SK-N-SH treated with all-trans-retinoic acid at 6 μM for 48 hours (cell line): ENCODE measurements around the gene CHPF.

ENCODE experiments used
- ATAC-seq: fragments of 200-7000 bp; cut with Tn5 transposase; 3 replicates; pipeline ENCODE4 v1.9.1; 2020; ENCODE audit warnings: mild to moderate bottlenecking, moderate library complexity
- CSDC2 ChIP-seq: fragments of 250-450 bp; sonication (Bioruptor Pico); IDR thresholded peaks from 2 replicates; pipeline ENCODE4 v1.5.0; 2020; ENCODE audit warnings: mild to moderate bottlenecking, moderate library complexity
- ESRRG ChIP-seq: fragments of 250-450 bp; sonication (Bioruptor Pico); IDR thresholded peaks from 2 replicates; pipeline ENCODE4 v1.6.1; 2021; ENCODE audit warnings: mild to moderate bottlenecking
- ISL1 ChIP-seq: fragments of 250-450 bp; sonication (Bioruptor Pico); IDR thresholded peaks from 2 replicates; pipeline ENCODE4 v2.1.2; 2022; ENCODE audit warnings: mild to moderate bottlenecking, moderate library complexity
- OSR1 ChIP-seq: fragments of 250-450 bp; sonication (Bioruptor Pico); IDR thresholded peaks from 2 replicates; pipeline ENCODE4 v1.8.0; 2022; ENCODE audit warnings: moderate library complexity, mild to moderate bottlenecking, inconsistent platforms
- PPARA ChIP-seq: fragments of 250-450 bp; sonication (Bioruptor Pico); IDR thresholded peaks from 2 replicates; pipeline ENCODE4 v1.5.0; 2020; ENCODE audit warnings: mild to moderate bottlenecking, borderline replicate concordance
- RARB ChIP-seq: fragments of 250-450 bp; sonication (Bioruptor Pico); IDR thresholded peaks from 2 replicates; pipeline ENCODE4 v1.8.0; 2021; ENCODE audit warnings: mild to moderate bottlenecking, moderate library complexity
- SNAI2 ChIP-seq: fragments of 250-450 bp; sonication (Bioruptor Pico); IDR thresholded peaks from 2 replicates; pipeline ENCODE4 v1.5.0; 2020; ENCODE audit warnings: mild to moderate bottlenecking, moderate library complexity
- TCF4 ChIP-seq: fragments of 250-450 bp; sonication (Bioruptor Pico); IDR thresholded peaks from 2 replicates; pipeline ENCODE4 v1.8.0; 2021; ENCODE audit warnings: mild to moderate bottlenecking, moderate library complexity, borderline replicate concordance
- TOX ChIP-seq: fragments of 250-450 bp; sonication (Bioruptor Pico); IDR thresholded peaks from 2 replicates; pipeline ENCODE4 v1.8.0; 2021; ENCODE audit warnings: mild to moderate bottlenecking, moderate library complexity, borderline replicate concordance
- ZC3H10 ChIP-seq: fragments of 250-450 bp; sonication (Bioruptor Pico); IDR thresholded peaks from 2 replicates; pipeline ENCODE4 v1.5.1; 2021; ENCODE audit warnings: mild to moderate bottlenecking, moderate library complexity
- ZFP3 ChIP-seq: fragments of 250-450 bp; sonication (Bioruptor Pico); IDR thresholded peaks from 2 replicates; pipeline ENCODE4 v1.5.0; 2020; ENCODE audit warnings: mild to moderate bottlenecking, moderate library complexity
- ZFP30 ChIP-seq: fragments of 450-650 bp; formaldehyde crosslinking; IDR thresholded peaks from 2 replicates; pipeline ENCODE4 v1.5.0; 2022; ENCODE audit warnings: mild to moderate bottlenecking, moderate library complexity
- ZNF70 ChIP-seq: fragments of 450-650 bp; formaldehyde crosslinking; IDR thresholded peaks from 2 replicates; pipeline ENCODE4 v1.5.0; 2020; ENCODE audit warnings: mild to moderate bottlenecking, moderate library complexity
- ZNF8 ChIP-seq: fragments of 450-650 bp; formaldehyde crosslinking; IDR thresholded peaks from 2 replicates; pipeline ENCODE4 v1.5.0; 2020; ENCODE audit warnings: mild to moderate bottlenecking, moderate library complexity
- TF ChIP-seq, protein P1 (sequence below): fragments of 250-450 bp; sonication (Bioruptor Pico); IDR thresholded peaks from 2 replicates; pipeline ENCODE4 v1.5.1; 2020; ENCODE audit warnings: low read depth, mild to moderate bottlenecking, moderate library complexity
- TF ChIP-seq, protein P2 (sequence below): fragments of 250-450 bp; sonication (Bioruptor Pico); IDR thresholded peaks from 2 replicates; pipeline ENCODE4 v1.5.1; 2021; ENCODE audit warnings: mild to moderate bottlenecking, moderate library complexity
- TF ChIP-seq, protein P3 (sequence below): fragments of 250-450 bp; sonication (Bioruptor Pico); IDR thresholded peaks from 2 replicates; pipeline ENCODE4 v1.5.0; 2020; ENCODE audit warnings: mild to moderate bottlenecking, moderate library complexity
- TF ChIP-seq, protein P4 (sequence below): fragments of 250-450 bp; sonication (Bioruptor Pico); IDR thresholded peaks from 2 replicates; pipeline ENCODE4 v1.8.0; 2020; ENCODE audit warnings: mild to moderate bottlenecking, moderate library complexity, borderline replicate concordance
- TF ChIP-seq, protein P5 (sequence below): fragments of 250-450 bp; sonication (Bioruptor Pico); IDR thresholded peaks from 2 replicates; pipeline ENCODE4 v1.8.0; 2021; ENCODE audit warnings: low read depth, mild to moderate bottlenecking, moderate library complexity, borderline replicate concordance

Gene CHPF

DNA sequence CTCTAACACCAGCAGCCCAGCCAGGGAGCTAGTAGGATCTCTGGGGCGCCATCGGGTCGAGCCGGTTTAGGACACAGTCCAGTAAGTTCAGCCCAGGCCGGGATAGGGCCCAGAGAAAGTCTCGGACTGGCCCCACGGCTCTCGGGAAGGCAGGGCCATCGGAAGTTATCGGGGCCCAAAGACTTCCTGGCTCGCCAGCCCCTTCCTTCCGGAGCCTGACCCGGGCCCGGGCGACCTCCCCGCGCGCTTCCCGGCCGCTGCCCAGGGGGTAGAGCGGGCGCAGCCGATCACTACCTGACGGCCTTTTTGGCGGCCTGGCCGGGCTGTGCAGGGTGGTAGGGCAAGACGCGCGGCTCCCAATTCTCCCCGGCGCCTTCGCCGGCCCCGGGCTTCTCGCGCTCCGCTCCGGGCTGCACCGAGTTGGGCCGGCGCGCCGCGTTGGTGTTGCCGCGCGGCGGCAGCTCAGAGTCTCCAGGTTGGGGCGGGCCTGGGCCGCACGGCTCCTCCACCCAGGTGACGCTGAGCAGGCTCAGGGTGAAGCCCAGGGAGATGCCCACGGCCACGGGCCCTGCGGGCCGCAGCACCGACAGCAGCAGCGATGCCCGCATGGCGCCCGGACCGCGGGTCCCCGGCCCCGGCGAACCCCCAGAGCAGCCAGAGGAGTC is 546 bp downstream of the CHPF start:
- TF ChIP-seq ZC3H10 (CRISPR knock-in tag): no peak
- TF ChIP-seq, protein P1, sequence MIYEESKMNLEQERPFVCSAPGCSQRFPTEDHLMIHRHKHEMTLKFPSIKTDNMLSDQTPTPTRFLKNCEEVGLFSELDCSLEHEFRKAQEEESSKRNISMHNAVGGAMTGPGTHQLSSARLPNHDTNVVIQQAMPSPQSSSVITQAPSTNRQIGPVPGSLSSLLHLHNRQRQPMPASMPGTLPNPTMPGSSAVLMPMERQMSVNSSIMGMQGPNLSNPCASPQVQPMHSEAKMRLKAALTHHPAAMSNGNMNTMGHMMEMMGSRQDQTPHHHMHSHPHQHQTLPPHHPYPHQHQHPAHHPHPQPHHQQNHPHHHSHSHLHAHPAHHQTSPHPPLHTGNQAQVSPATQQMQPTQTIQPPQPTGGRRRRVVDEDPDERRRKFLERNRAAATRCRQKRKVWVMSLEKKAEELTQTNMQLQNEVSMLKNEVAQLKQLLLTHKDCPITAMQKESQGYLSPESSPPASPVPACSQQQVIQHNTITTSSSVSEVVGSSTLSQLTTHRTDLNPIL (CRISPR knock-in tag): no peak
- TF ChIP-seq SNAI2 (CRISPR knock-in tag): no peak
- TF ChIP-seq ZNF8 (CRISPR knock-in tag): no peak
- TF ChIP-seq OSR1 (CRISPR knock-in tag): no peak
- TF ChIP-seq, protein P2, sequence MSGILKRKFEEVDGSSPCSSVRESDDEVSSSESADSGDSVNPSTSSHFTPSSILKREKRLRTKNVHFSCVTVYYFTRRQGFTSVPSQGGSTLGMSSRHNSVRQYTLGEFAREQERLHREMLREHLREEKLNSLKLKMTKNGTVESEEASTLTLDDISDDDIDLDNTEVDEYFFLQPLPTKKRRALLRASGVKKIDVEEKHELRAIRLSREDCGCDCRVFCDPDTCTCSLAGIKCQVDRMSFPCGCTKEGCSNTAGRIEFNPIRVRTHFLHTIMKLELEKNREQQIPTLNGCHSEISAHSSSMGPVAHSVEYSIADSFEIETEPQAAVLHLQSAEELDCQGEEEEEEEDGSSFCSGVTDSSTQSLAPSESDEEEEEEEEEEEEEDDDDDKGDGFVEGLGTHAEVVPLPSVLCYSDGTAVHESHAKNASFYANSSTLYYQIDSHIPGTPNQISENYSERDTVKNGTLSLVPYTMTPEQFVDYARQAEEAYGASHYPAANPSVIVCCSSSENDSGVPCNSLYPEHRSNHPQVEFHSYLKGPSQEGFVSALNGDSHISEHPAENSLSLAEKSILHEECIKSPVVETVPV (CRISPR knock-in tag): no peak
- no peak for TF ChIP-seq TOX (CRISPR knock-in tag)
- no peak for TF ChIP-seq TCF4 (CRISPR knock-in tag)
- no peak for TF ChIP-seq ZFP30 (CRISPR knock-in tag)
- TF ChIP-seq ZFP3 (CRISPR knock-in tag): no peak
- TF ChIP-seq, protein P3, sequence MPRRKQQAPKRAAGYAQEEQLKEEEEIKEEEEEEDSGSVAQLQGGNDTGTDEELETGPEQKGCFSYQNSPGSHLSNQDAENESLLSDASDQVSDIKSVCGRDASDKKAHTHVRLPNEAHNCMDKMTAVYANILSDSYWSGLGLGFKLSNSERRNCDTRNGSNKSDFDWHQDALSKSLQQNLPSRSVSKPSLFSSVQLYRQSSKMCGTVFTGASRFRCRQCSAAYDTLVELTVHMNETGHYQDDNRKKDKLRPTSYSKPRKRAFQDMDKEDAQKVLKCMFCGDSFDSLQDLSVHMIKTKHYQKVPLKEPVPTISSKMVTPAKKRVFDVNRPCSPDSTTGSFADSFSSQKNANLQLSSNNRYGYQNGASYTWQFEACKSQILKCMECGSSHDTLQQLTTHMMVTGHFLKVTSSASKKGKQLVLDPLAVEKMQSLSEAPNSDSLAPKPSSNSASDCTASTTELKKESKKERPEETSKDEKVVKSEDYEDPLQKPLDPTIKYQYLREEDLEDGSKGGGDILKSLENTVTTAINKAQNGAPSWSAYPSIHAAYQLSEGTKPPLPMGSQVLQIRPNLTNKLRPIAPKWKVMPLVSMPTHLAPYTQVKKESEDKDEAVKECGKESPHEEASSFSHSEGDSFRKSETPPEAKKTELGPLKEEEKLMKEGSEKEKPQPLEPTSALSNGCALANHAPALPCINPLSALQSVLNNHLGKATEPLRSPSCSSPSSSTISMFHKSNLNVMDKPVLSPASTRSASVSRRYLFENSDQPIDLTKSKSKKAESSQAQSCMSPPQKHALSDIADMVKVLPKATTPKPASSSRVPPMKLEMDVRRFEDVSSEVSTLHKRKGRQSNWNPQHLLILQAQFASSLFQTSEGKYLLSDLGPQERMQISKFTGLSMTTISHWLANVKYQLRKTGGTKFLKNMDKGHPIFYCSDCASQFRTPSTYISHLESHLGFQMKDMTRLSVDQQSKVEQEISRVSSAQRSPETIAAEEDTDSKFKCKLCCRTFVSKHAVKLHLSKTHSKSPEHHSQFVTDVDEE (CRISPR knock-in tag): no peak
- TF ChIP-seq ESRRG: no peak
- no peak for TF ChIP-seq ISL1 (CRISPR knock-in tag)
- no peak for TF ChIP-seq ZNF70
- ATAC-seq: peak; percentile 59

DNA sequence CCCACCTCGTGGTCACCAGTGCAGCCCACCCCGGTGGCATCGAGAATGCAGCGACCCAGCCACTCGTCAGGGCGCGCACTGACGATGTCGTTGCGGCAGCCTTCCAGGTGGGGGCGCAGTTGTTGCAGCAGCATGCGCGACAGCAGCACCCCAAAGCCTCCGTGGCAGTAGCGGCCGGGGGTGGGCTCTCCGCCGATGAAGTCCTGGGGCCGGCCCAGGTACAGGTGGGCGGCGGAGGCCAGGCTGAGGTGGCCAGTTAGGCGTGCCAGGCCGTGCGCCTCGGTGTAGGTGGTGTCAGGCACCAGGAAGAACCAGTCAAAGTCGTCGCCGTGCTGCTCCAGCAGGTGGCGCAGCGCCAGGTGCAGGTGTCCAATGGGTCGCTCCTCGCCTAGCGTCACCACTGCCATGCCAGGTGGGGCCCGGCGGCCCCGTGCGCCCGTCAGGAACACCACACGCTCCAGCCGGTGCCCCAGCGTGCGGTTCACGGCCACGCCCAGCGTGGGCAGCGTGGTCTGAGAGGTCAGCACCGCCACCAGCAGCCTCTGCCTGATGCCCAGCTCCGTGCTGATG is 1.9 kb downstream of the CHPF start:
- ATAC-seq: peak; percentile 43
- TF ChIP-seq, protein P1 (CRISPR knock-in tag): no peak
- TF ChIP-seq TCF4 (CRISPR knock-in tag): no peak
- TF ChIP-seq OSR1 (CRISPR knock-in tag): no peak
- TF ChIP-seq RARB (CRISPR knock-in tag): no peak
- TF ChIP-seq SNAI2 (CRISPR knock-in tag): no peak
- no peak for TF ChIP-seq ESRRG
- TF ChIP-seq ZC3H10 (CRISPR knock-in tag): no peak
- TF ChIP-seq, protein P4, sequence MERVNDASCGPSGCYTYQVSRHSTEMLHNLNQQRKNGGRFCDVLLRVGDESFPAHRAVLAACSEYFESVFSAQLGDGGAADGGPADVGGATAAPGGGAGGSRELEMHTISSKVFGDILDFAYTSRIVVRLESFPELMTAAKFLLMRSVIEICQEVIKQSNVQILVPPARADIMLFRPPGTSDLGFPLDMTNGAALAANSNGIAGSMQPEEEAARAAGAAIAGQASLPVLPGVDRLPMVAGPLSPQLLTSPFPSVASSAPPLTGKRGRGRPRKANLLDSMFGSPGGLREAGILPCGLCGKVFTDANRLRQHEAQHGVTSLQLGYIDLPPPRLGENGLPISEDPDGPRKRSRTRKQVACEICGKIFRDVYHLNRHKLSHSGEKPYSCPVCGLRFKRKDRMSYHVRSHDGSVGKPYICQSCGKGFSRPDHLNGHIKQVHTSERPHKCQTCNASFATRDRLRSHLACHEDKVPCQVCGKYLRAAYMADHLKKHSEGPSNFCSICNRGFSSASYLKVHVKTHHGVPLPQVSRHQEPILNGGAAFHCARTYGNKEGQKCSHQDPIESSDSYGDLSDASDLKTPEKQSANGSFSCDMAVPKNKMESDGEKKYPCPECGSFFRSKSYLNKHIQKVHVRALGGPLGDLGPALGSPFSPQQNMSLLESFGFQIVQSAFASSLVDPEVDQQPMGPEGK (CRISPR knock-in tag): no peak
- TF ChIP-seq PPARA (CRISPR knock-in tag): no peak
- no peak for TF ChIP-seq CSDC2 (CRISPR knock-in tag)
- TF ChIP-seq ISL1 (CRISPR knock-in tag): no peak
- TF ChIP-seq, protein P2 (CRISPR knock-in tag): no peak
- TF ChIP-seq, protein P5, sequence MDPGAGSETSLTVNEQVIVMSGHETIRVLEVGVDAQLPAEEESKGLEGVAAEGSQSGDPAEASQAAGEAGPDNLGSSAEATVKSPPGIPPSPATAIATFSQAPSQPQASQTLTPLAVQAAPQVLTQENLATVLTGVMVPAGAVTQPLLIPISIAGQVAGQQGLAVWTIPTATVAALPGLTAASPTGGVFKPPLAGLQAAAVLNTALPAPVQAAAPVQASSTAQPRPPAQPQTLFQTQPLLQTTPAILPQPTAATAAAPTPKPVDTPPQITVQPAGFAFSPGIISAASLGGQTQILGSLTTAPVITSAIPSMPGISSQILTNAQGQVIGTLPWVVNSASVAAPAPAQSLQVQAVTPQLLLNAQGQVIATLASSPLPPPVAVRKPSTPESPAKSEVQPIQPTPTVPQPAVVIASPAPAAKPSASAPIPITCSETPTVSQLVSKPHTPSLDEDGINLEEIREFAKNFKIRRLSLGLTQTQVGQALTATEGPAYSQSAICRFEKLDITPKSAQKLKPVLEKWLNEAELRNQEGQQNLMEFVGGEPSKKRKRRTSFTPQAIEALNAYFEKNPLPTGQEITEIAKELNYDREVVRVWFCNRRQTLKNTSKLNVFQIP (CRISPR knock-in tag): no peak
- no peak for TF ChIP-seq ZFP3 (CRISPR knock-in tag)
